ENCODE data around the gene LRRK1. TPM values are rescaled to one million over a fixed set of nuclear protein-coding genes. Genes with fewer than 3 reads are reported as not detected.

The LRRK1 gene
- total RNA-seq, 1 donor from 2014 or later = not detected

- no peak for DNase-seq (ENCODE audit: low spot score)
- no peak overlapping the region for H3K4me3 Mint-ChIP-seq
- peaks cover 2% of the 10 kb centered on the region for H3K36me3 Mint-ChIP-seq
- no peaks in the 10 kb centered on the region for H3K4me1 ChIP-seq
- no peak overlapping the region for H3K4me2 ChIP-seq
- H3K36me3 ChIP-seq = no peaks in the 10 kb centered on the region
- no peak overlapping the region for H3K4me3 ChIP-seq
- H3K9me3 Mint-ChIP-seq = peaks cover 3% of the 10 kb centered on the region
- H3K27ac ChIP-seq = no peak overlapping the region
- no peaks in the 10 kb centered on the region for H3K27me3 ChIP-seq
- no peaks in the 10 kb centered on the region for H3K9me3 ChIP-seq (ENCODE audit: low read depth)
- no peaks in the 10 kb centered on the region for H3K79me2 ChIP-seq (ENCODE audit: low read depth)
- no peaks in the 10 kb centered on the region for H4K20me1 ChIP-seq (ENCODE audit: low read depth)
- peaks cover 44% of the 10 kb centered on the region for H3K4me1 Mint-ChIP-seq
- H3K9ac ChIP-seq = no peak overlapping the region
- no peak for TF ChIP-seq EZH2 (IDR thresholded peaks at IDR 0.05)
- no peak for TF ChIP-seq CTCF (IDR thresholded peaks at IDR 0.05)
- no peak for TF ChIP-seq EZH2phosphoT487 (IDR thresholded peaks at IDR 0.05)
- peak overlapping the region; percentile 69 for H3K27ac Mint-ChIP-seq
- H2AFZ ChIP-seq (replicated peaks) = no peak overlapping the region
- H3K27me3 Mint-ChIP-seq (ENCODE audit: insufficient read depth, low read depth) = peaks cover 10% of the 10 kb centered on the region
- H3F3A ChIP-seq (ENCODE audit: low read depth) = no peaks in the 10 kb centered on the region
Measured at GRCh38 chr15:101111570-101112262, 192.6 kb downstream of the LRRK1 start.

- H3F3A ChIP-seq (ENCODE audit: low read depth) = no peaks in the 10 kb centered on the region
- peaks cover 2% of the 10 kb centered on the region for H3K36me3 Mint-ChIP-seq
- H4K20me1 ChIP-seq (ENCODE audit: low read depth) = no peaks in the 10 kb centered on the region
- no peak overlapping the region for H3K4me2 ChIP-seq
- H3K79me2 ChIP-seq (ENCODE audit: low read depth) = no peaks in the 10 kb centered on the region
- H3K9me3 ChIP-seq (ENCODE audit: low read depth) = no peaks in the 10 kb centered on the region
- H3K27me3 ChIP-seq = no peaks in the 10 kb centered on the region
- H2AFZ ChIP-seq (replicated peaks) = no peak overlapping the region
- no peak overlapping the region for H3K9ac ChIP-seq
- peaks cover 3% of the 10 kb centered on the region for H3K9me3 Mint-ChIP-seq
- H3K4me1 ChIP-seq = no peaks in the 10 kb centered on the region
- peaks cover 42% of the 10 kb centered on the region for H3K4me1 Mint-ChIP-seq
- no peak overlapping the region for H3K27ac ChIP-seq
- no peak overlapping the region for H3K4me3 ChIP-seq
- H3K36me3 ChIP-seq = no peaks in the 10 kb centered on the region
- no peak for DNase-seq (ENCODE audit: low spot score)
- TF ChIP-seq CTCF (IDR thresholded peaks at IDR 0.05) (no peak), EZH2 (IDR thresholded peaks at IDR 0.05) (no peak), EZH2phosphoT487 (IDR thresholded peaks at IDR 0.05) (no peak)
- peaks cover 9% of the 10 kb centered on the region for H3K27me3 Mint-ChIP-seq (ENCODE audit: insufficient read depth, low read depth)
- peak overlapping the region; percentile 34 for H3K27ac Mint-ChIP-seq
- peak overlapping the region; percentile 9 for H3K4me3 Mint-ChIP-seq
Measured at GRCh38 chr15:101112336-101113113, 193.4 kb downstream of the LRRK1 start.

GRCh38 chr15:101113114-101114005 is 194.2 kb downstream of the LRRK1 start:
- Histone ChIP-seq H3K9ac (no peak overlapping the region), H3F3A (ENCODE audit: low read depth) (no peaks in the 10 kb centered on the region), H2AFZ (replicated peaks) (no peak overlapping the region), H3K27ac (no peak overlapping the region), H4K20me1 (ENCODE audit: low read depth) (no peaks in the 10 kb centered on the region), H3K4me3 (no peak overlapping the region), H3K9me3 (ENCODE audit: low read depth) (no peaks in the 10 kb centered on the region), H3K27me3 (no peaks in the 10 kb centered on the region), H3K4me2 (no peak overlapping the region), H3K79me2 (ENCODE audit: low read depth) (no peaks in the 10 kb centered on the region), H3K36me3 (no peaks in the 10 kb centered on the region), H3K4me1 (no peaks in the 10 kb centered on the region)
- no peak overlapping the region for H3K4me3 Mint-ChIP-seq
- H3K9me3 Mint-ChIP-seq = peaks cover 3% of the 10 kb centered on the region
- peaks cover 40% of the 10 kb centered on the region for H3K4me1 Mint-ChIP-seq
- DNase-seq (ENCODE audit: low spot score) = no peak
- H3K36me3 Mint-ChIP-seq = peaks cover 2% of the 10 kb centered on the region
- H3K27ac Mint-ChIP-seq = no peak overlapping the region
- H3K27me3 Mint-ChIP-seq (ENCODE audit: insufficient read depth, low read depth) = peaks cover 9% of the 10 kb centered on the region
- TF ChIP-seq EZH2 (IDR thresholded peaks at IDR 0.05) = no peak
- no peak for TF ChIP-seq CTCF (IDR thresholded peaks at IDR 0.05)
- no peak for TF ChIP-seq EZH2phosphoT487 (IDR thresholded peaks at IDR 0.05)

Data from neural progenitor cell (in vitro differentiated cells).